Psoas muscle (tissue), 8 donors: ENCODE results near the gene CDC37L1. TPM values are rescaled to one million over a fixed set of nuclear protein-coding genes. Genes with fewer than 3 reads are reported as not detected.

Experiments
- ATAC-seq, 4 donors: fragments of 200-7000 bp; cut with Tn5 transposase; one replicate each; pipeline ENCODE4 v1.9.1; 2020; ENCODE audit warnings: moderate library complexity in 3 of 4, mild to moderate bottlenecking in 2 of 4
- DNase-seq, 2 donors: peaks; one replicate each; pipeline ENCODE4 v3.0.0-alpha.2; 2020
- H3K27ac ChIP-seq: fragments of 200-600 bp; one replicate; pipeline ENCODE4 v1.8.0; 2022
- H3K27me3 ChIP-seq, 3 donors: fragments of 200-600 bp in 1 of 3; one replicate each; pipeline versions ENCODE4 v1.6.1 to v1.8.0; 2013 to 2022; ENCODE audit warnings: low read length in 2 of 3, mild to moderate bottlenecking in 2 of 3, moderate library complexity in 1 of 3; ENCODE audit not compliant: insufficient read depth in 3 of 3
- H3K36me3 ChIP-seq, 2 donors: fragments of 200-600 bp in 1 of 2; one replicate each; pipeline versions ENCODE4 v1.6.1 to v1.8.0; 2013 to 2022; ENCODE audit warnings: low read depth in 1 of 2, mild to moderate bottlenecking in 1 of 2, moderate library complexity in 1 of 2; ENCODE audit not compliant: insufficient read depth in 1 of 2
- H3K4me1 ChIP-seq: fragments of 200-600 bp; one replicate; pipeline ENCODE4 v1.8.0; 2022
- H3K4me3 ChIP-seq: fragments of 200-600 bp; one replicate; pipeline ENCODE4 v1.8.0; 2022; ENCODE audit warnings: mild to moderate bottlenecking
- H3K9me3 ChIP-seq: fragments of 200-600 bp; one replicate; pipeline ENCODE4 v1.8.0; 2022
- WGBS, 3 donors: extraction: QIAGEN DNeasy Blood & Tissue Kit; methylation state at CpG; one replicate each; pipeline versions ENCODE4 v1.1.6 to v1.1.7; 2013; 5-methylcytosine and 5-hydroxymethylcytosine counted together
- intact Hi-C, 2 donors: fragments of 100-400 bp; cut with DNase I; formaldehyde crosslinking; loops; one replicate each; pipeline versions ENCODE4 v1.11.0 to v1.14.2; 2022
- polyA plus RNA-seq, 3 donors: library from polyadenylated mRNA; stranded (reverse); fragments of 200-250 nt; gene quantifications; one replicate each; pipeline ENCODE4 v1.2.3, GENCODE V29; 2013
- total RNA-seq, 4 donors: library from RNA; stranded (reverse); fragmentation: NEBNext Ultra II Directional in 2 of 4; extraction: Animal tissue kit (Norgen Biotek cat#: 25700) in 2 of 4; gene quantifications; one replicate each; pipeline versions ENCODE4 v1.2.1 to v1.2.4, GENCODE V29; 2021 to 2023
- TF ChIP-seq, protein P1 (sequence below): fragments of 200-600 bp; IDR thresholded peaks from one replicate; pipeline ENCODE4 v1.8.0; 2022; ENCODE audit warnings: antibody characterized with exemption
- donor health status: healthy with polysubstance abuse.
- donor health status: DM: no; HTN: no; CAD: no; lungs with moderate emphysema.
- donor health status: Bipolar disorder and iron deficiency.
- donor health status: healthy.
- donor health status: DM: yes; HTN: yes; CAD: no.
- donor health status: DM: no; HTN: no; CAD: no.
- donor health status: DM: no; HTN: no; CAD: no.
- donor health status: DM: yes; HTN: yes; CAD: no.

Gene CDC37L1
- total and polyA plus RNA-seq, 7 donors = 46.7 to 184 (median 87.8) TPM

DNA sequence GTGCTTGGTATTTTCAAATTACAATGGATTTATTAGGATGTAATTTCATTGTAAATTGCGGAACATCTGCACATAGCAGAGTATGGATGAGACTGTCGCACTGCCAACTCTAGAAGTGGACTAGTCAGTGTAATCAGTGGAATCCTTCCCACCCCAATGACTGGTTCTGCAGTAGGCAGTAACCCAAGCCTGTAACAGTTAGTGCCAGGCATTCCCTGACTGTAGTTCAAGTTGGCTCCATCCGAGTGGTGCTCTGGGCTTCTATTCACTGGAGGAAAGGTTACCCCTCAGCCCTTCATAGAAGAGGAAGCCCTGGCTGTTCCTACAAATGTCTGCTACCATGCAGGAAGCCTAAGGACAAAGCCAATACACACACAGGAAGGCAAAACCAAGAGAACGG is 38.4 kb downstream of the CDC37L1 start:
- TF ChIP-seq, protein P1, sequence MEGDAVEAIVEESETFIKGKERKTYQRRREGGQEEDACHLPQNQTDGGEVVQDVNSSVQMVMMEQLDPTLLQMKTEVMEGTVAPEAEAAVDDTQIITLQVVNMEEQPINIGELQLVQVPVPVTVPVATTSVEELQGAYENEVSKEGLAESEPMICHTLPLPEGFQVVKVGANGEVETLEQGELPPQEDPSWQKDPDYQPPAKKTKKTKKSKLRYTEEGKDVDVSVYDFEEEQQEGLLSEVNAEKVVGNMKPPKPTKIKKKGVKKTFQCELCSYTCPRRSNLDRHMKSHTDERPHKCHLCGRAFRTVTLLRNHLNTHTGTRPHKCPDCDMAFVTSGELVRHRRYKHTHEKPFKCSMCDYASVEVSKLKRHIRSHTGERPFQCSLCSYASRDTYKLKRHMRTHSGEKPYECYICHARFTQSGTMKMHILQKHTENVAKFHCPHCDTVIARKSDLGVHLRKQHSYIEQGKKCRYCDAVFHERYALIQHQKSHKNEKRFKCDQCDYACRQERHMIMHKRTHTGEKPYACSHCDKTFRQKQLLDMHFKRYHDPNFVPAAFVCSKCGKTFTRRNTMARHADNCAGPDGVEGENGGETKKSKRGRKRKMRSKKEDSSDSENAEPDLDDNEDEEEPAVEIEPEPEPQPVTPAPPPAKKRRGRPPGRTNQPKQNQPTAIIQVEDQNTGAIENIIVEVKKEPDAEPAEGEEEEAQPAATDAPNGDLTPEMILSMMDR = no peak
- Histone ChIP-seq H3K4me3 (no peak overlapping the region), H3K36me3 (peaks cover 10 to 79% of the 10 kb centered on the region in 2 donors), H3K27me3 (no peaks in the 10 kb centered on the region), H3K9me3 (no peaks in the 10 kb centered on the region), H3K4me1 (peaks cover 12% of the 10 kb centered on the region), H3K27ac (peak overlapping the region; percentile 59)
- ATAC-seq (peak; percentile 89 to 95 (median 92)), DNase-seq (no peak)
- 34 to 38% (median 36%) methylated on average over 4 of the region's 4 CpGs for WGBS, 3 donors
- intact Hi-C loops = no loop called here

DNA sequence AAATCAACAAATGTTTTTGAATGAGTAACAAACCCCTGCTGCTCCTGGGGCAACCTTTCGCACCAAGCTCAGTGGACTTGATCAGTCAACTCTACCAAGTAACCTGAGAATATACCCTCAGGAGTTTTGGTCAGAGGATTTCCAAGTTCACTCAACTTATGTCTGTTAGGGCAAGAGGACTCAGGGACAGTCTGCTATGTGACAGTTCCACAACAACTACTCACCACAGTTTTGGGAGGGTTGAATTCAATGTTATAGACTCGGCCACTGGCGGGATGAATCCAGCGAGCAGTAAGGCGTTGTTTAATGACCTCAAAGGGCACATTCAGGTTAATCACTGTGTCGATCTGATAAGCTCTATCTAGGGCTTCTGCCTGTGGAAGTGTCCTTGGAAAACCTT is 39.5 kb downstream of the CDC37L1 start:
- TF ChIP-seq, protein P1 = no peak
- Histone ChIP-seq H3K27ac (no peak overlapping the region), H3K9me3 (no peaks in the 10 kb centered on the region), H3K27me3 (no peaks in the 10 kb centered on the region), H3K4me3 (no peak overlapping the region), H3K36me3 (peaks cover 10 to 71% of the 10 kb centered on the region in 2 donors), H3K4me1 (peaks cover 7% of the 10 kb centered on the region)
- DNase-seq (no peak), ATAC-seq (no peak)
- intact Hi-C loops = no loop called here
- WGBS, 3 donors = 90 to 93% (median 92%) methylated on average over 6 of the region's 6 CpGs

DNA sequence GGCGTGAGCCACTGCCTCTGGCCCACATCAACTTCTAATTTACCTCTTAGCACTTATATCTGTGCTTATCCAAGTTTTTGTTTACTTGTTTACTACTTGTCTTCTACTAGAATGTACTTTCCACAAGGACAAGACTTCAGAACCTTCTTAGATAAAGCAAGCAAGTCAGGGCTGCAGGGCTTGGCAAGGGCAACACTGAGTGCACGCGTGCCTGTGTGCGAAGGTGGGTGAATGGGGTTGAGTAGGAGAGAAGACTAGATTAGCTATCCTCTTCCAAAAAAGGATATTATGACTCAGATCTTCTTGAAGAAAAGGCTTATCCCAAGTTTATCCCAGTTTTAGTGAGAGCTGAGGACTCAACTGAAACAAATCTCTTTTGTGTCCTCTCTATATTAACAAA is 42.4 kb downstream of the CDC37L1 start:
- TF ChIP-seq, protein P1 = no peak
- Histone ChIP-seq H3K27ac (no peak overlapping the region), H3K27me3 (no peaks in the 10 kb centered on the region), H3K36me3 (peaks cover 10 to 65% of the 10 kb centered on the region in 2 donors), H3K4me1 (peaks cover 7% of the 10 kb centered on the region), H3K9me3 (no peaks in the 10 kb centered on the region), H3K4me3 (no peak overlapping the region)
- ATAC-seq (no peak), DNase-seq (no peak)
- intact Hi-C loops = no loop called here
- 81 to 97% (median 97%) methylated on average over 4 of the region's 4 CpGs for WGBS, 3 donors

DNA sequence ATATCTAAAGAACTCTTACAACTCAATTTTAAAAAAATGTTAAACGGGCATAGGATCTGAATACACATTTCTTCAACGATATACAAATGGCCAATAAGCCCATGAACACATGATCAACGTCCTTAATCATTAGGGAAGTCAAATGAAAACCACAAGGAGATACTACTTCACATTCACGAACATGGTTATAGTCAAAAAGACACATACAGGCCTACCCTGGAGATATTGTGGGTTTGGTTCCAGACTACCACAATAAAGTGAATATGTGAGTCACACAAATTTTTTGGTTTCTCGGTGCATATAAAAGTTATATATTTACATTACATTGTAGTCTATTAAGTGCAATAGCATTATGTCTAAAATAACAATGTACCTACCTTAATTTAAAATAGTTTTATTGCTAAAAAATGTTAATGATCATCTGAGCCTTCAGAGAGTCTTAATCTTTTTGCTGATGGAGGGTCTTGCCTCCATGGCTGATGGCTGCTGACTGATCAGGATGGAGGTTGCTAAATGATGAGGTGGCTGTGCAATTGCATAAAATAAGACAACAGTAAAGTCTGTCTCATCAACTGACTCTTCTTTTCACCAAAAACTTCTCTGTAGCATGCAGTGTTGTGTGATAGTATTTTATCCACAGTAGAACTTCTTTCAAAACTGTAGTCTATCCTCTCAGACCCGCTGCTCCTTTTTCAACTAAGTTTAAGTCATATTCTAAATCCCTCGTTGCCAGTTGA is 46.5 kb downstream of the CDC37L1 start:
- Histone ChIP-seq H3K27ac (no peak overlapping the region), H3K9me3 (no peaks in the 10 kb centered on the region), H3K36me3 (peaks cover 0 to 28% of the 10 kb centered on the region in 2 donors), H3K4me3 (no peak overlapping the region), H3K4me1 (no peaks in the 10 kb centered on the region), H3K27me3 (no peaks in the 10 kb centered on the region)
- WGBS, 3 donors = 84 to 91% (median 86%) methylated on average over 7 of the region's 7 CpGs
- intact Hi-C loops = loop anchor here in 1 of 2 donors (5.0 kb wide), 1 partner anchor 34 kb away; no protein-coding TSS in a partner anchor
- TF ChIP-seq, protein P1 = no peak
- DNase-seq (no peak), ATAC-seq (no peak)
